Measurements from ENCODE around the gene LDAH. TPM values are rescaled to one million over a fixed set of nuclear protein-coding genes. Genes with fewer than 3 reads are reported as not detected.
A peak's percentile ranks its signal among the peaks of the same experiment; 100 is the strongest.

LDAH gene
- total RNA-seq: 10 to 100 TPM; 15.9 to 34.3 TPM

DNA sequence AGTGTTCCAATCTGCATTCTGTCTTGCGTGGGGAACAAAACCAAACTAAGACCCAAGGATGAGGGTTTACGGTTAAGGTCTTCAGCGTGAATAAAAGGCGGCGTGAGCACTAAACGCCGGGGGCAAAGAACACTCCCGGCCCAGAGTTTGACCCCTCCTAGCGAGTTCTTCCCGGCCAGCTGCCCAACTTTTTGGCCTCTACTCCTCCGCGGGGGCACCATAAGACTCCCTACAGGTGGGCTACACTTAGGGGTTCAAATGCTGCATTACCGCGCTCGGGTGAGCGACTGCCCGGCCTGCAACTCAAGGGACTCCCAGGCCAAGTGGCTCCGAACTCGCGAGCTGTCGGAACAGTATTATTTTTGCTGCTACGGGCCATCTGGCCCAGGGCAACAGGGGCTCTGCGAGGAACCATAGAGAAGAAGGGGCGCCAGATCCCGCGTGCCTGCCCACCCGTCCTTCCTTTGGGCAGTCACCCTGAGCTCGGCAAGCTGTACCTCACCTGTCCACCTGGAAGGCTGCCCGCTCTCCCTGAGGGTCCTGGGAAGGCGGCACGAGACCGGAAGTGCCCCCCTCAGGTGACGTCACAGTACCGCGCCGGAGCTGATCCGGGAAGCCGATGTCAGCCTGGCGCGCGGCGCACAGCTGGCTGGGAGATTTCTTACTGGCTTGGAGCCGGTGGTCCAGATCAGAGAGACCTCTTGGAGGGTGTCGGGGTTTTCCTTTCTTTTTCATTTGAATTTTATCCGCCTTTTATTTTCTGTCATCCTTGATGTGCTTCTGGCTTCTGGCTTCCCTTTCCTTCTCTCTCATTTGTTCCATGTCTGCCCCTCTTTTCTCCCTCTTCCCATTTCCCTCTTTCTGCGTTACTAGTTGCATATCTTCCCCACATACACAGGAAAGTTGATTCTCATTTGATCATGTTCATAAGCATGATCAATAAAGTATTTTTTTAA lies at the start of gene LDAH:
LDAH (minus strand) TSS at position 567 of the 956 bp plus-strand sequence. CDS start 21,638 bp downstream, outside the sequence.
- Mint-ChIP-seq H3K27ac (peak within 1 kb of the TSS; percentile 98 to 100), H3K36me3 (peaks cover 15 to 16% of the 10 kb centered on the region in 2 donors), H3K9me3 (peaks cover 0 to 4% of the 10 kb centered on the region in 2 donors)
- DNase-seq (ENCODE audit: low spot score in 2 of 2) (peak; percentile 78 to 85), ATAC-seq (peak; percentile 68 to 90)

DNA sequence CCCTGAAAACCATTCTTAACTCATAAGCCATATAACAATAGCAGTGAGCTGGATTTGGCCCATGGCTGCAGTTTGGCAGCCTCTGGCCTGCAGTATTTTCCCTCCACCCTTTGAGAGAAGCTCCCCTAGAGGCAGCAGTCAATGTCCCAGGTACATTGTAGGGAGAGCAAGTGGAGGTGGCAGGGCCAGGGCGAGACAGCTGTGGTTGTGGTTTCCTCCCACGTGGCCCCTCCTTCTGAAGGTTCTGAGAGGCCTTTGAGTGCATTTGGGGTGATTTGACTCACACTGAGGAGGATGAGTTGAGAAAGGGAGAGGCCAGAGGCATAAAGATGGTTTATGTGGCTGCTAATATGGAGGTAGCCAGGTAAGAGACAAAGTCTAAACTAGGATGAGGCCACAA lies 45.5 kb upstream of the LDAH start:
- DNase-seq (ENCODE audit: low spot score in 2 of 2): peak in 1 of 2 donors; percentile 55
- Mint-ChIP-seq H3K36me3 (peaks cover 0 to 5% of the 10 kb centered on the region in 2 donors), H3K9me3 (no peaks in the 10 kb centered on the region), H3K27ac (peak overlapping the region in 1 of 2 donors; percentile 72)
- ATAC-seq: peak; percentile 96 to 100

DNA sequence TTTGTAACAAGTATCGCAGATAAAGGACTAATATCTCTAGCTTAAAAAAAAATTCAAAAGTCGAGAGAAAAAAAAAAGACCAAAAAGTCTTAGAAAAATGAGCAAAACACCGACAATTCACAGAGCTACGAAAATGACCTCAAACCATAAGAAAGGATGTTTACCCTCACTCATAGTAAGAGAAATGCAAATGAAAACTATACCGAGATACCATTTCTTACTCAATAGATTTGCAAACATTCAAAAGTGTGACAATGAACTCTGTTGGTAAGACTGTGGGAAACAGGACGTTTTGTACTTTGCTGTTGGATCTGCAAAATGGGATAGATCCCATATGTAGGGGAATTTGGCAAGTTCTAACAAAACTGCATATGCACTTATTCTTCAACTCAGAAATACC lies 39.9 kb upstream of the LDAH start:
- DNase-seq (ENCODE audit: low spot score in 2 of 2) (no peak), ATAC-seq (no peak)
- no peak overlapping the region for H3K27ac Mint-ChIP-seq
- H3K9me3 Mint-ChIP-seq: no peaks in the 10 kb centered on the region
- no peaks in the 10 kb centered on the region for H3K36me3 Mint-ChIP-seq

GRCh38 chr2:20855456-20855855 lies 32.6 kb upstream of the LDAH start:
- no peak for DNase-seq (ENCODE audit: low spot score in 2 of 2)
- no peaks in the 10 kb centered on the region for H3K36me3 Mint-ChIP-seq
- no peak overlapping the region for H3K27ac Mint-ChIP-seq
- H3K9me3 Mint-ChIP-seq: no peaks in the 10 kb centered on the region
- ATAC-seq: no peak

GRCh38 chr2:20852670-20853069 lies 29.8 kb upstream of the LDAH start:
- ATAC-seq (no peak), DNase-seq (ENCODE audit: low spot score in 2 of 2) (no peak)
- H3K9me3 Mint-ChIP-seq: no peaks in the 10 kb centered on the region
- H3K27ac Mint-ChIP-seq: no peak overlapping the region
- no peaks in the 10 kb centered on the region for H3K36me3 Mint-ChIP-seq

DNA sequence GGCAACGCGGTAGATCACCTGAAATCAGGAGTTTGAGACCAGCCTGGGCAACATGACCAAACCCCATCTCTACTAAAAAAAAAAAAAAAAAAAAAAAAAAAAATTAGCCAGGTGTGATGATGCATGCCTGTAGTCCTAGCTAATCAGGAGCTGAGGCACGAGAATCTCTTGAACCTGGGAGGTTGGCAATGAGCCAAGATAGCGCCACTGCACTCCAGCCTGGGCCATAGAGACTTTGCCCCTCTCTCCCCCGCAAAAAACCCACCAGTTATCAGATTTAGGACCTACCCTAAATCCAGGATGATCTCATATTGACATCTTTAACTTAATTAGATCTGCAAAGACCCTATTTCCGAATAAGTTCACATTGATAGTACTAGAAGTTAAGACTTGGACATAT lies 29.2 kb upstream of the LDAH start:
- no peak for ATAC-seq
- Mint-ChIP-seq H3K27ac (no peak overlapping the region), H3K36me3 (no peaks in the 10 kb centered on the region), H3K9me3 (no peaks in the 10 kb centered on the region)
- no peak for DNase-seq (ENCODE audit: low spot score in 2 of 2)

DNA sequence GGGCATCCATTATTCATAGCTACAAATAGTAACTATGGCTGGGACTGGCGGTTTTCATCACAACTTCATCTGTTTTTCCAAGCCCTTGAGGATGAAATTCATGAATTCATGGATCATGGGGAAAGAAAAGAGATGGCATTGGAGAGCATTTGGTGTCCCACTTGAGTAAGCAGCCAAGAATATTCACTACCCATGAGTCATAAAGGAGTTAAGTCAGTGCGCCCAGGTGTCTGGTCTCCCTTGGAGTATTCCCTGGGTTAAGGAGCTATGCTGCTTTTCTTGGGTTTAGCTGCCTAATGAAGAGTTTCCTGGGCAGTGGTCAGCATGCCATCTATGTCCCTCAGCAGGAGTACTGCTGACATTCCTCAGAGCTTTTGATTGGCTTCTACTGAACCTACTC lies 21.3 kb upstream of the LDAH start:
- ATAC-seq (no peak), DNase-seq (ENCODE audit: low spot score in 2 of 2) (no peak)
- Mint-ChIP-seq H3K9me3 (peaks cover under 1 to 2% of the 10 kb centered on the region in 2 donors), H3K27ac (no peak overlapping the region), H3K36me3 (peaks cover 0 to 2% of the 10 kb centered on the region in 2 donors)

- H3K27ac Mint-ChIP-seq: no peak overlapping the region
- ATAC-seq (no peak), DNase-seq (ENCODE audit: low spot score in 2 of 2) (no peak)
- peaks cover 3 to 5% of the 10 kb centered on the region in 2 donors for H3K9me3 Mint-ChIP-seq
- H3K36me3 Mint-ChIP-seq: peaks cover 0 to 5% of the 10 kb centered on the region in 2 donors
Measured at GRCh38 chr2:20839052-20839451, 16.2 kb upstream of the LDAH start.

DNA sequence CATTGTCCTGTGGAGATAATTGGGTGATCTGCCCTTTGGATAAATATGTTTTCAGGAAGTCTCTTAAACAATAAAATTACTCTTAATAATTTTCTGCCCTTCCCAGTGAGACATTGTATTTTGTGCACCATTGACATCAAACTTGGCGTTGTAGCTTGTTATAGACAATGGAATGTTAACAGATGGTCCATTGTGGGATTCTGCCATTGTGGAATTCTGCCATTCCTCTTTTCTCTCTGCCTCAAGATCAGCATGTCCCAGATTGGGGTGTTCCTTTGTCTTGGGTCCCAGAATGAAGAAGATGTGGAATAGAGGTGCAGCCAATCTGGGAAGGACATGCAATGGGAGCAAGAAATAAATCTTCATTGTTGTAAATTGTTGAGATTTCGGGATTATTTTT lies 15.1 kb upstream of the LDAH start:
- Mint-ChIP-seq H3K27ac (no peak overlapping the region), H3K9me3 (peaks cover 3 to 5% of the 10 kb centered on the region in 2 donors), H3K36me3 (peaks cover 0 to 5% of the 10 kb centered on the region in 2 donors)
- DNase-seq (ENCODE audit: low spot score in 2 of 2): no peak
- no peak for ATAC-seq

DNA sequence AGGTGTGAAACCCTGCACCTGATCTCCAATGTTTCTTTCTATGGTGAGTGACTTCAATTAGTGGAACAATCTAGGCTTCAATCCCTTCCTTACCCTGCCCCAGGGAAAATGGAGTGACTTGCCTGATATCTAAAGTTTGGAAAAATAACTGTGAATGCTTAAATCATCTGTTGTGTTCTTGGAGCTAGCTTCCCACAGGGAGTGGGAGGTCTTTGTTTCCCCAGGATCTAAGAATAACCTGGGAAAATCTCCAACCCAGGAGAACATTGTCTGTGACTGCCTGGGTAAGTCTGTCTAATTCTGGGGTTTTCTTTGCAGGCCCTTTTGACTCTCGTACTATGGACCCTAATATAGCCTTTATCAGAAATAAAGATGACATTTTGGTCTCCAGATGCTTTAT lies 13.6 kb upstream of the LDAH start:
- ATAC-seq (no peak), DNase-seq (ENCODE audit: low spot score in 2 of 2) (no peak)
- Mint-ChIP-seq H3K27ac (no peak overlapping the region), H3K36me3 (peaks cover 0 to 5% of the 10 kb centered on the region in 2 donors), H3K9me3 (peaks cover 3 to 5% of the 10 kb centered on the region in 2 donors)

- no peak for DNase-seq (ENCODE audit: low spot score in 2 of 2)
- no peak overlapping the region for H3K27ac Mint-ChIP-seq
- peaks cover 3 to 14% of the 10 kb centered on the region in 2 donors for H3K9me3 Mint-ChIP-seq
- no peak for ATAC-seq
- peaks cover 4 to 5% of the 10 kb centered on the region in 2 donors for H3K36me3 Mint-ChIP-seq
Measured at GRCh38 chr2:20834331-20834730, 11.4 kb upstream of the LDAH start.

DNA sequence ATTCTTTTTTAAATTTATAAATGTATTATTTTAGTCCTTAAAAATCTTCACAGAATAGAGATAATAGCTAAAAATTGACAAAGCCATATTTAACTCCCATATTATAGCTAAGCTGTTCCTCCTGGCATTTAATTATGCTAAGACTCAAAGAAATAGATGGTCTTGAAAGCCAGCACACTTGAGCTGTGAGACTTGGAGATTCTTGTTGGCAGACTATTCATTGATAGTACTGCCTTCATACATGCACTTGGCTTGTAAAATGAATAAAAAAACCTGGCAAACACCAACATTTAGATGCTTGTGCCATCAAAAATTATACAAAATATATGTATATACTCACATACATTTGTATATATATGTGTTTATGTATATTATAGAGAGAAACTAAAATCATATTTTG lies 9.7 kb upstream of the LDAH start:
- DNase-seq (ENCODE audit: low spot score in 2 of 2): no peak
- peaks cover 0 to 10% of the 10 kb centered on the region in 2 donors for H3K9me3 Mint-ChIP-seq
- no peak overlapping the region for H3K27ac Mint-ChIP-seq
- ATAC-seq: no peak
- peaks cover 0 to 5% of the 10 kb centered on the region in 2 donors for H3K36me3 Mint-ChIP-seq

DNA sequence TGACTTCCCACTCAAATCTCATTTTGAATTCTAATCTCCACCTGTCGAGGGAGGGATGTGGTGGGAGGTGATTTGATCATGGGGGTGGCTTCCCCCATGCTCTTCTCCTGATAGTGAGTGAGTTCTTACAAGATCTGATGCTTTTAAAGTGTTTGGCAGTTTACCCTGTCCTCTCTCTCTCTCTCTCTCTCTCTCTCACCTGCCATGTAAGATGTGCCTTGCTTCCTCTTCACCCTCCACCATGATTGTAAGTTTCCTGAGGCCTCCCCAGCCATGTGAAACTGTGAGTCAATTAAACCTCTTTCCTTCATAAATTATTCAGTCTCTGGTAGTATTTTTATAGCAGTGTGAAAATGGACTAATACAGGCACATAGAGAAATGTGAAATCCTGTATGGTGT lies 7.0 kb upstream of the LDAH start:
- ATAC-seq (no peak), DNase-seq (ENCODE audit: low spot score in 2 of 2) (no peak)
- Mint-ChIP-seq H3K27ac (peak overlapping the region in 1 of 2 donors; percentile 44), H3K9me3 (peaks cover 0 to 10% of the 10 kb centered on the region in 2 donors), H3K36me3 (peaks cover 0 to 5% of the 10 kb centered on the region in 2 donors)

DNA sequence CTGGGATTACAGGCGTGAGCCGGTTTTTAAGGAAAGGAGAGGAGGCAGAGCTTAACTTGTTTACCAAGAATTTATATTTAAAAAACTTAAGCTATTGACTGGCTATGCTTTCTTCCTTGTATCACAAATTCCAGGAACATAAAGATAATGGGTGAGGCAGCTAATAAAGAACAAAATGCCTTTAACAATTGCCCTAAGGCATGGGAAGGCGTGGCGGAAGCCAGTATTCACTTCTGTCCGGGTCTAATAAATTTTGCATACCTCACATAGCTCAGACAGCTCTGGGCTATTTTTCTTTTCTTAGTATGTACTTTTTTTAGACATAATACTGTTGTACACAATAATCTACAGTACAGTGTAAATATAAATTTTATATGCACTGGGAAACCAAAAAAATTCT lies 1.0 kb upstream of the LDAH start:
- DNase-seq (ENCODE audit: low spot score in 2 of 2) (no peak), ATAC-seq (no peak)
- H3K36me3 Mint-ChIP-seq: peaks cover 11 to 15% of the 10 kb centered on the region in 2 donors
- H3K27ac Mint-ChIP-seq: peak overlapping the region in 1 of 2 donors; percentile 46
- H3K9me3 Mint-ChIP-seq: no peaks in the 10 kb centered on the region

DNA sequence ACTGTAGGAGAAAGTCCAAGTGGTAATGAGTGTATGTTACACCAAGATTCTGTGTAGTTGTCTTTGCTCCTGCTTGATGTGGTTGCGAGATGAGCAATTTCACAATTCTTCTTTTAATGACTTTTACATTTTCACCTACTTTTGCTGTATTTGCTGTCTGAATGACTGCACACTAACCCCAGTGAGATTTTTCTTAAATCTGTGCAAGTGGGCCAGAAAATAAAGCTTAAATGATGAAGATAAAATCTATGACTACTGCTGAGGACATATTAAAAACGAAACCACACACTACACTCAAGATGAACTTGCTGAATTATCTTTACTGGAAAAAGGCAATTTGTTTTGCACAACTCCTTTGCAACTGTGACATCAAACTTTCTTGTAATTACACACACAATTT lies 4.1 kb downstream of the LDAH start:
- peaks cover 15 to 29% of the 10 kb centered on the region in 2 donors for H3K36me3 Mint-ChIP-seq
- ATAC-seq (peak; percentile 38 to 87), DNase-seq (ENCODE audit: low spot score in 2 of 2) (peak in 1 of 2 donors; percentile 11)
- H3K27ac Mint-ChIP-seq: peak overlapping the region in 1 of 2 donors; percentile 79
- peaks cover 0 to 4% of the 10 kb centered on the region in 2 donors for H3K9me3 Mint-ChIP-seq

DNA sequence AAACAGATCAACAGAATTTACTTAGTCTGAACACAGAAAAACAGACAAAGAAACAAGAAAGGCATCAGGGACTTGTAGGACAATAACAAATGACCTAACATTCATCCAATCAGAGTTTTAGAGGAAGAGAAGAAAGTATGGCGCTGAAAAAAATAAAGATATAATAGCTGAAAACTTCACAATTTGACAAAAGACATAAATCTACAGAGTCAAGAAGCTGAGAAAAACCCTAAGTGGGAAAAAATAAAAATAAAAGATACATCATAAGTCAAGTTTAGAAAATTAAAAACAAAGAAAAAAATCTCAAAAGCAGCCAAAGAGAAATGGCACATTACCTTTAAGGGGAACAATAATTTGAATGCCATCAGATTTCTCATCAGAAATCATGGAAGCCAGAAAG lies 7.7 kb downstream of the LDAH start:
- Mint-ChIP-seq H3K9me3 (peaks cover 0 to 4% of the 10 kb centered on the region in 2 donors), H3K27ac (no peak overlapping the region), H3K36me3 (peaks cover 0 to 19% of the 10 kb centered on the region in 2 donors)
- ATAC-seq: no peak
- DNase-seq (ENCODE audit: low spot score in 2 of 2): no peak

DNA sequence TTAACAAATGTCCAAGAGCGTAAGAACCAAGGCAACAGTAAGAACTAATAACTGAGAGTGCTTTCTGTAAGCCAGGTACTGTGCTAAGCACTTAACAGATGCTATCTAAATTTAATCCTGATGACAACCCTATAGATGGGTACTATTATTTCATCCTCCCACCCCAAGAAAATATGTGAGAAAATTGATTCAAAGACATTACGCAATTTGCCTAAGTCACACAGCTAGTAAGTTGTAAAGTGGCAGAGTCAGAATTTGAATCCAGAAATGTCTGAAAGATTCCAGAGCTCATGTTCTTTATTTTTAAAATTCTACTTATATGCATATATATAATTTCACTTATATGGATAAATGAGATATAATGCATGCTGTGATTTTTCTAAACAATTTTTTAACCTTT lies 10.1 kb downstream of the LDAH start:
- DNase-seq (ENCODE audit: low spot score in 2 of 2) (no peak), ATAC-seq (no peak)
- Mint-ChIP-seq H3K36me3 (peaks cover 0 to 13% of the 10 kb centered on the region in 2 donors), H3K9me3 (no peaks in the 10 kb centered on the region), H3K27ac (no peak overlapping the region)

- DNase-seq (ENCODE audit: low spot score in 2 of 2): no peak
Measured at GRCh38 chr2:20806286-20806685, 16.6 kb downstream of the LDAH start.

More at GRCh38 chr2:20806286-20806685, 16.6 kb downstream of the LDAH start:
- Mint-ChIP-seq H3K27ac (no peak overlapping the region), H3K9me3 (no peaks in the 10 kb centered on the region), H3K36me3 (no peaks in the 10 kb centered on the region)
- ATAC-seq: no peak
